ENCODE data around the gene DLX4.

GRCh38 chr17:49946964-49947584 is 21.9 kb upstream of the DLX4 start:
- no peak for TF ChIP-seq CTCF (conservative IDR thresholded peaks at IDR 0.05; ENCODE audit: low read length)
- TF ChIP-seq EZH2phosphoT487 (IDR thresholded peaks at IDR 0.05; ENCODE audit: borderline replicate concordance): no peak
